SK-N-SH treated with all-trans-retinoic acid at 6 μM for 48 hours (cell line): Measurements from ENCODE around the gene EIF2S3B.
A peak's percentile ranks its signal among the peaks of the same experiment; 100 is the strongest.

Experiments used
- ATAC-seq: fragments of 200-7000 bp; cut with Tn5 transposase; 3 replicates; pipeline ENCODE4 v1.9.1; 2020; ENCODE audit warnings: mild to moderate bottlenecking, moderate library complexity
- BACH2 ChIP-seq: fragments of 250-450 bp; sonication (Bioruptor Pico); IDR thresholded peaks from 2 replicates; pipeline ENCODE4 v1.9.0; 2021; ENCODE audit warnings: mild to moderate bottlenecking, borderline replicate concordance
- CSDC2 ChIP-seq: fragments of 250-450 bp; sonication (Bioruptor Pico); IDR thresholded peaks from 2 replicates; pipeline ENCODE4 v1.5.0; 2020; ENCODE audit warnings: mild to moderate bottlenecking, moderate library complexity
- ESRRG ChIP-seq: fragments of 250-450 bp; sonication (Bioruptor Pico); IDR thresholded peaks from 2 replicates; pipeline ENCODE4 v1.6.1; 2021; ENCODE audit warnings: mild to moderate bottlenecking
- GLIS3 ChIP-seq: fragments of 250-450 bp; sonication (Bioruptor Pico); IDR thresholded peaks from 2 replicates; pipeline ENCODE4 v1.5.0; 2020; ENCODE audit warnings: mild to moderate bottlenecking, moderate library complexity
- ISL1 ChIP-seq: fragments of 250-450 bp; sonication (Bioruptor Pico); IDR thresholded peaks from 2 replicates; pipeline ENCODE4 v2.1.2; 2022; ENCODE audit warnings: mild to moderate bottlenecking, moderate library complexity
- PPARA ChIP-seq: fragments of 250-450 bp; sonication (Bioruptor Pico); IDR thresholded peaks from 2 replicates; pipeline ENCODE4 v1.5.0; 2020; ENCODE audit warnings: mild to moderate bottlenecking, borderline replicate concordance
- RARB ChIP-seq: fragments of 250-450 bp; sonication (Bioruptor Pico); IDR thresholded peaks from 2 replicates; pipeline ENCODE4 v1.8.0; 2021; ENCODE audit warnings: mild to moderate bottlenecking, moderate library complexity
- SNAI2 ChIP-seq: fragments of 250-450 bp; sonication (Bioruptor Pico); IDR thresholded peaks from 2 replicates; pipeline ENCODE4 v1.5.0; 2020; ENCODE audit warnings: mild to moderate bottlenecking, moderate library complexity
- TCF4 ChIP-seq: fragments of 250-450 bp; sonication (Bioruptor Pico); IDR thresholded peaks from 2 replicates; pipeline ENCODE4 v1.8.0; 2021; ENCODE audit warnings: mild to moderate bottlenecking, moderate library complexity, borderline replicate concordance
- TOX ChIP-seq: fragments of 250-450 bp; sonication (Bioruptor Pico); IDR thresholded peaks from 2 replicates; pipeline ENCODE4 v1.8.0; 2021; ENCODE audit warnings: mild to moderate bottlenecking, moderate library complexity, borderline replicate concordance
- ZC3H10 ChIP-seq: fragments of 250-450 bp; sonication (Bioruptor Pico); IDR thresholded peaks from 2 replicates; pipeline ENCODE4 v1.5.1; 2021; ENCODE audit warnings: mild to moderate bottlenecking, moderate library complexity
- ZNF565 ChIP-seq: fragments of 450-650 bp; formaldehyde crosslinking; conservative IDR thresholded peaks from 2 replicates; pipeline ENCODE4 v1.5.0; 2020; ENCODE audit warnings: low read depth, mild to moderate bottlenecking, moderate library complexity
- ZNF70 ChIP-seq: fragments of 450-650 bp; formaldehyde crosslinking; IDR thresholded peaks from 2 replicates; pipeline ENCODE4 v1.5.0; 2020; ENCODE audit warnings: mild to moderate bottlenecking, moderate library complexity
- ZNF8 ChIP-seq: fragments of 450-650 bp; formaldehyde crosslinking; IDR thresholded peaks from 2 replicates; pipeline ENCODE4 v1.5.0; 2020; ENCODE audit warnings: mild to moderate bottlenecking, moderate library complexity
- TF ChIP-seq, protein P1 (sequence below): fragments of 250-450 bp; sonication (Bioruptor Pico); IDR thresholded peaks from 2 replicates; pipeline ENCODE4 v1.8.0; 2021; ENCODE audit warnings: low read depth, mild to moderate bottlenecking, moderate library complexity, borderline replicate concordance
- TF ChIP-seq, protein P2 (sequence below): fragments of 250-450 bp; sonication (Bioruptor Pico); IDR thresholded peaks from 2 replicates; pipeline ENCODE4 v1.5.1; 2021; ENCODE audit warnings: mild to moderate bottlenecking, moderate library complexity
- TF ChIP-seq, protein P3 (sequence below): fragments of 250-450 bp; sonication (Bioruptor Pico); IDR thresholded peaks from 2 replicates; pipeline ENCODE4 v1.5.1; 2020; ENCODE audit warnings: low read depth, mild to moderate bottlenecking, moderate library complexity
- TF ChIP-seq, protein P4 (sequence below): fragments of 250-450 bp; sonication (Bioruptor Pico); IDR thresholded peaks from 2 replicates; pipeline ENCODE4 v1.8.0; 2020; ENCODE audit warnings: mild to moderate bottlenecking, moderate library complexity, borderline replicate concordance
- TF ChIP-seq, protein P5 (sequence below): fragments of 250-450 bp; sonication (Bioruptor Pico); IDR thresholded peaks from 2 replicates; pipeline ENCODE4 v1.5.0; 2020; ENCODE audit warnings: mild to moderate bottlenecking, moderate library complexity

The EIF2S3B gene

DNA sequence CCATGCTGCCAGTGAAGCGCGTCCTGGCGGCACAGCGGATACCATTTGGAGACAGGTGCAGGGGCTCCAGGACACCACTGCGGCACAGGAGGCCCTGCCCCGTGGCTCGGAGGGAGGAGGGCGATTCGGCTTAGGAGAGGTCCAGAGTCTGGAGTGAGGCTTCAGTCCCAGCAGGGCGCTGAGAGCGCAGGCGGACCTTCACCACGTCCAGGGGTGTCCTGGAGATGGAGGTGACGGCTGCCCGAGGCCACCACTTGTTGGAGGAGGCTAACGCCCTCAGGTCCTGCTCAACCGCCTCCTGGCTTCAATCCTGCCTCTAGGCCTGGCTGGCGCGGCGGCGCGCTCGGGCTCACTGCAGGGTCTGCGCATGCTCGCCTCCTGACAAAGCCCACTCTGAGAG, 45.7 kb downstream of the EIF2S3B start:
- TF ChIP-seq ZNF565, result no peak
- no peak for TF ChIP-seq ZNF8 (CRISPR knock-in tag)
- no peak for TF ChIP-seq GLIS3 (CRISPR knock-in tag)
- TF ChIP-seq, protein P1, sequence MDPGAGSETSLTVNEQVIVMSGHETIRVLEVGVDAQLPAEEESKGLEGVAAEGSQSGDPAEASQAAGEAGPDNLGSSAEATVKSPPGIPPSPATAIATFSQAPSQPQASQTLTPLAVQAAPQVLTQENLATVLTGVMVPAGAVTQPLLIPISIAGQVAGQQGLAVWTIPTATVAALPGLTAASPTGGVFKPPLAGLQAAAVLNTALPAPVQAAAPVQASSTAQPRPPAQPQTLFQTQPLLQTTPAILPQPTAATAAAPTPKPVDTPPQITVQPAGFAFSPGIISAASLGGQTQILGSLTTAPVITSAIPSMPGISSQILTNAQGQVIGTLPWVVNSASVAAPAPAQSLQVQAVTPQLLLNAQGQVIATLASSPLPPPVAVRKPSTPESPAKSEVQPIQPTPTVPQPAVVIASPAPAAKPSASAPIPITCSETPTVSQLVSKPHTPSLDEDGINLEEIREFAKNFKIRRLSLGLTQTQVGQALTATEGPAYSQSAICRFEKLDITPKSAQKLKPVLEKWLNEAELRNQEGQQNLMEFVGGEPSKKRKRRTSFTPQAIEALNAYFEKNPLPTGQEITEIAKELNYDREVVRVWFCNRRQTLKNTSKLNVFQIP (CRISPR knock-in tag), result no peak
- TF ChIP-seq ISL1 (CRISPR knock-in tag), result no peak
- TF ChIP-seq PPARA (CRISPR knock-in tag), result no peak
- TF ChIP-seq, protein P2, sequence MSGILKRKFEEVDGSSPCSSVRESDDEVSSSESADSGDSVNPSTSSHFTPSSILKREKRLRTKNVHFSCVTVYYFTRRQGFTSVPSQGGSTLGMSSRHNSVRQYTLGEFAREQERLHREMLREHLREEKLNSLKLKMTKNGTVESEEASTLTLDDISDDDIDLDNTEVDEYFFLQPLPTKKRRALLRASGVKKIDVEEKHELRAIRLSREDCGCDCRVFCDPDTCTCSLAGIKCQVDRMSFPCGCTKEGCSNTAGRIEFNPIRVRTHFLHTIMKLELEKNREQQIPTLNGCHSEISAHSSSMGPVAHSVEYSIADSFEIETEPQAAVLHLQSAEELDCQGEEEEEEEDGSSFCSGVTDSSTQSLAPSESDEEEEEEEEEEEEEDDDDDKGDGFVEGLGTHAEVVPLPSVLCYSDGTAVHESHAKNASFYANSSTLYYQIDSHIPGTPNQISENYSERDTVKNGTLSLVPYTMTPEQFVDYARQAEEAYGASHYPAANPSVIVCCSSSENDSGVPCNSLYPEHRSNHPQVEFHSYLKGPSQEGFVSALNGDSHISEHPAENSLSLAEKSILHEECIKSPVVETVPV (CRISPR knock-in tag), result no peak
- TF ChIP-seq BACH2 (CRISPR knock-in tag), result no peak
- TF ChIP-seq ZNF70 (CRISPR knock-in tag), result no peak
- TF ChIP-seq, protein P3, sequence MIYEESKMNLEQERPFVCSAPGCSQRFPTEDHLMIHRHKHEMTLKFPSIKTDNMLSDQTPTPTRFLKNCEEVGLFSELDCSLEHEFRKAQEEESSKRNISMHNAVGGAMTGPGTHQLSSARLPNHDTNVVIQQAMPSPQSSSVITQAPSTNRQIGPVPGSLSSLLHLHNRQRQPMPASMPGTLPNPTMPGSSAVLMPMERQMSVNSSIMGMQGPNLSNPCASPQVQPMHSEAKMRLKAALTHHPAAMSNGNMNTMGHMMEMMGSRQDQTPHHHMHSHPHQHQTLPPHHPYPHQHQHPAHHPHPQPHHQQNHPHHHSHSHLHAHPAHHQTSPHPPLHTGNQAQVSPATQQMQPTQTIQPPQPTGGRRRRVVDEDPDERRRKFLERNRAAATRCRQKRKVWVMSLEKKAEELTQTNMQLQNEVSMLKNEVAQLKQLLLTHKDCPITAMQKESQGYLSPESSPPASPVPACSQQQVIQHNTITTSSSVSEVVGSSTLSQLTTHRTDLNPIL (CRISPR knock-in tag), result no peak
- TF ChIP-seq, protein P4, sequence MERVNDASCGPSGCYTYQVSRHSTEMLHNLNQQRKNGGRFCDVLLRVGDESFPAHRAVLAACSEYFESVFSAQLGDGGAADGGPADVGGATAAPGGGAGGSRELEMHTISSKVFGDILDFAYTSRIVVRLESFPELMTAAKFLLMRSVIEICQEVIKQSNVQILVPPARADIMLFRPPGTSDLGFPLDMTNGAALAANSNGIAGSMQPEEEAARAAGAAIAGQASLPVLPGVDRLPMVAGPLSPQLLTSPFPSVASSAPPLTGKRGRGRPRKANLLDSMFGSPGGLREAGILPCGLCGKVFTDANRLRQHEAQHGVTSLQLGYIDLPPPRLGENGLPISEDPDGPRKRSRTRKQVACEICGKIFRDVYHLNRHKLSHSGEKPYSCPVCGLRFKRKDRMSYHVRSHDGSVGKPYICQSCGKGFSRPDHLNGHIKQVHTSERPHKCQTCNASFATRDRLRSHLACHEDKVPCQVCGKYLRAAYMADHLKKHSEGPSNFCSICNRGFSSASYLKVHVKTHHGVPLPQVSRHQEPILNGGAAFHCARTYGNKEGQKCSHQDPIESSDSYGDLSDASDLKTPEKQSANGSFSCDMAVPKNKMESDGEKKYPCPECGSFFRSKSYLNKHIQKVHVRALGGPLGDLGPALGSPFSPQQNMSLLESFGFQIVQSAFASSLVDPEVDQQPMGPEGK (CRISPR knock-in tag), result no peak
- TF ChIP-seq SNAI2 (CRISPR knock-in tag), result no peak
- no peak for TF ChIP-seq TOX (CRISPR knock-in tag)
- no peak for TF ChIP-seq CSDC2 (CRISPR knock-in tag)
- peak; percentile 48; the same call in 1 of the 3 replicates for ATAC-seq

DNA sequence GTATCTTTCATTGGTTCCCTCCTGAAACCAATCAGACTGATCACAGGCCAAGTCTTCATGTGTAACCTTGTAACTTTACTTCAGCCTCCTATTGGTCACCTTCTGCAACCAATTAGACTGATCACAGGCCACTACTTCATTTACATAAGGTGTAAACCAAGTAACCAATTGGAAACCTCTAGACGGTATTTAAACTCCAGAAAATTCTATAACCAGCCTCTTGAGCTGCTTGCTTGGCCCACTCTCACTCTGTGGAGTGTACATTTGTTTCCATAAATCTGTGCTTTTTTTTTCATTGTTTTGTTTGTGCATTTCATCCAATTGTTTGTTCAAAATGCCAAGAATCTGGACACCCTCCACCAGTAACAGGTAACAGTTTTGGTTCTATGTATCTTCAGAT, 47.5 kb downstream of the EIF2S3B start:
- no peak for TF ChIP-seq SNAI2 (CRISPR knock-in tag)
- no peak for TF ChIP-seq ESRRG
- TF ChIP-seq, protein P5, sequence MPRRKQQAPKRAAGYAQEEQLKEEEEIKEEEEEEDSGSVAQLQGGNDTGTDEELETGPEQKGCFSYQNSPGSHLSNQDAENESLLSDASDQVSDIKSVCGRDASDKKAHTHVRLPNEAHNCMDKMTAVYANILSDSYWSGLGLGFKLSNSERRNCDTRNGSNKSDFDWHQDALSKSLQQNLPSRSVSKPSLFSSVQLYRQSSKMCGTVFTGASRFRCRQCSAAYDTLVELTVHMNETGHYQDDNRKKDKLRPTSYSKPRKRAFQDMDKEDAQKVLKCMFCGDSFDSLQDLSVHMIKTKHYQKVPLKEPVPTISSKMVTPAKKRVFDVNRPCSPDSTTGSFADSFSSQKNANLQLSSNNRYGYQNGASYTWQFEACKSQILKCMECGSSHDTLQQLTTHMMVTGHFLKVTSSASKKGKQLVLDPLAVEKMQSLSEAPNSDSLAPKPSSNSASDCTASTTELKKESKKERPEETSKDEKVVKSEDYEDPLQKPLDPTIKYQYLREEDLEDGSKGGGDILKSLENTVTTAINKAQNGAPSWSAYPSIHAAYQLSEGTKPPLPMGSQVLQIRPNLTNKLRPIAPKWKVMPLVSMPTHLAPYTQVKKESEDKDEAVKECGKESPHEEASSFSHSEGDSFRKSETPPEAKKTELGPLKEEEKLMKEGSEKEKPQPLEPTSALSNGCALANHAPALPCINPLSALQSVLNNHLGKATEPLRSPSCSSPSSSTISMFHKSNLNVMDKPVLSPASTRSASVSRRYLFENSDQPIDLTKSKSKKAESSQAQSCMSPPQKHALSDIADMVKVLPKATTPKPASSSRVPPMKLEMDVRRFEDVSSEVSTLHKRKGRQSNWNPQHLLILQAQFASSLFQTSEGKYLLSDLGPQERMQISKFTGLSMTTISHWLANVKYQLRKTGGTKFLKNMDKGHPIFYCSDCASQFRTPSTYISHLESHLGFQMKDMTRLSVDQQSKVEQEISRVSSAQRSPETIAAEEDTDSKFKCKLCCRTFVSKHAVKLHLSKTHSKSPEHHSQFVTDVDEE, result no peak
- TF ChIP-seq ISL1 (CRISPR knock-in tag), result no peak
- no peak for TF ChIP-seq BACH2 (CRISPR knock-in tag)
- TF ChIP-seq, protein P2 (CRISPR knock-in tag), result no peak
- TF ChIP-seq ZC3H10, result no peak
- no peak for TF ChIP-seq CSDC2 (CRISPR knock-in tag)
- TF ChIP-seq ZNF8 (CRISPR knock-in tag), result no peak
- TF ChIP-seq ZNF565, result no peak
- TF ChIP-seq RARB, result no peak
- no peak for TF ChIP-seq GLIS3 (CRISPR knock-in tag)
- no peak for ATAC-seq

DNA sequence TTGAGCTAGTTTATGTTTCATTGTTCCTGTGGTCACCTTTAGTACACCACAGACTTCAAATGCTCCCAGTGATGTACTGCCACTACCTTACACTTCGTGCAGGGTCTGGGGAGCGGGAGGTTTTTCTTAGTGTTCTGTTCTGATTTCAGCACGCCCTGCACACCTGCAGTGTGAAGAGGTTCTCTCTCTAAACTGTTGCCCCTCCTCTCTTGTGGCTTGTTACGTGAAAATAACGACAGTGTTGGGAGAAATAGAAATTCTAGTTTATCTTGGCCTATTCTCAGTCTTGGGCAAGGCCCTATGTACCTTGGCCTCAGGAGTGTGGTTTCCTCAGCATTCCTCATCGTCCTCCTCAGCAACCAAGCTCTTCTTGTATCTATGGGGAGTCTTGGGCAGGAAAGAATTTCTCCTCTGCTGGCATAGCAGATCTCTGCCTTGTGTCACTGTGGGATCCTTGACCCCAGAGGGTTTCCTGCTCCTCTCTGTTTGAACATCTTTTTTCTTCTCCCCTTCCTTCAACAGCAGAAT, 48.6 kb downstream of the EIF2S3B start:
- no peak for ATAC-seq
- TF ChIP-seq ISL1 (CRISPR knock-in tag) (no peak), TOX (CRISPR knock-in tag) (no peak), TCF4 (CRISPR knock-in tag) (no peak), SNAI2 (CRISPR knock-in tag) (no peak), BACH2 (CRISPR knock-in tag) (no peak), GLIS3 (CRISPR knock-in tag) (no peak)
- TF ChIP-seq, protein P2 (CRISPR knock-in tag), result no peak
- TF ChIP-seq, protein P5, result no peak
- TF ChIP-seq, protein P3 (CRISPR knock-in tag), result no peak
